Ovary (tissue), 3 donors: ENCODE data around the gene ASTL.

Experiments
- CTCF ChIP-seq, 3 donors: fragments of 450-650 bp in 2 of 3; fragments of 200-600 bp in 1 of 3; IDR thresholded peaks; one replicate each; pipeline versions ENCODE4 v1.5.1 to v1.8.0; 2016 to 2022; ENCODE audit warnings: antibody characterized with exemption in 3 of 3, mild to moderate bottlenecking in 1 of 3
- EP300 ChIP-seq: sonication (generic); formaldehyde crosslinking; IDR thresholded peaks from one replicate; pipeline ENCODE4 v1.6.1; 2017; ENCODE audit warnings: antibody characterized with exemption
- POLR2A ChIP-seq: fragments of 450-650 bp; IDR thresholded peaks from one replicate; pipeline ENCODE4 v1.6.1; 2017; ENCODE audit warnings: antibody characterized with exemption, mild to moderate bottlenecking, moderate library complexity
- donor health status: DM: no; HTN: no; CAD: no.

- TF ChIP-seq CTCF (IDR thresholded peaks at IDR 0.05) (no peak), POLR2A (no peak), EP300 (no peak)
Measured at GRCh38 chr2:96170626-96171025, 32.3 kb upstream of the ASTL start.
